Measurements from ENCODE around the gene ADCY4.

DNA sequence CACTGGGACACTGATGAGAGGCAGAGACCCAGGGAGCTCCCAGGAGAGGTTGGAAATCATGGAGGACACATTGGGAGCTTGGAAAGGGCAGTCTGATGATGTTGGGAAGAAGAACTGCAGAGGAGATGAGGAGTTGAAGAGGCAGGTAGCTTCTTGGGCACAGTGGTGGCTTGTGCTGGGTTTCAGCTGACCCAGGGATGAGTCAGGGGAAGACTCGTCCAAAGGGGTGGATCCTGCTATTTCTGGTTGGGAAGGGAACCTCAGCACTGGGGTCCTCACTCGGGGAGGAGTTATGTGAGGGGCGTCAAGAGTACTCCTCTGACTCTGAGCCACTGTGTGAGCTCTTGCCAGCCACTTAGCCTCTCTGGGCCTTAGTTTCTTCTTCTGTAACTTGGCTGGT lies 11.5 kb downstream of the ADCY4 start:
- TF ChIP-seq ZKSCAN1 (IDR thresholded peaks at IDR 0.05; ENCODE audit: low read length) (no peak), SMAD3 (CRISPR knock-in tag; IDR thresholded peaks at IDR 0.05) (no peak), ARID2 (CRISPR knock-in tag; IDR thresholded peaks at IDR 0.05; ENCODE audit: borderline replicate concordance) (no peak), MYC (CRISPR knock-in tag; IDR thresholded peaks at IDR 0.05; ENCODE audit: borderline replicate concordance) (no peak), ZNF713 (CRISPR knock-in tag; IDR thresholded peaks at IDR 0.05) (no peak), RORA (CRISPR knock-in tag; IDR thresholded peaks at IDR 0.05) (no peak), YY1 (IDR thresholded peaks at IDR 0.05; ENCODE audit: insufficient read depth, insufficient replicate concordance, low read depth, low read length) (no peak), RNF2 (conservative IDR thresholded peaks at IDR 0.05; ENCODE audit: low read depth) (no peak), TBP (CRISPR knock-in tag; IDR thresholded peaks at IDR 0.05) (no peak), ELF1 (CRISPR knock-in tag; IDR thresholded peaks at IDR 0.05) (no peak), POLR2AphosphoS5 (IDR thresholded peaks at IDR 0.05; ENCODE audit: low read depth, low read length) (no peak), SOX5 (CRISPR knock-in tag; IDR thresholded peaks at IDR 0.05; ENCODE audit: borderline replicate concordance) (no peak)

All from HepG2 (cell line).